ENCODE measurements around the gene MARCKS. TPM values are rescaled to one million over a fixed set of nuclear protein-coding genes. Genes with fewer than 3 reads are reported as not detected.

MARCKS gene
- total and polyA plus RNA-seq, 2 experiments from 2014 or later = 95.5 to 129 TPM

DNA sequence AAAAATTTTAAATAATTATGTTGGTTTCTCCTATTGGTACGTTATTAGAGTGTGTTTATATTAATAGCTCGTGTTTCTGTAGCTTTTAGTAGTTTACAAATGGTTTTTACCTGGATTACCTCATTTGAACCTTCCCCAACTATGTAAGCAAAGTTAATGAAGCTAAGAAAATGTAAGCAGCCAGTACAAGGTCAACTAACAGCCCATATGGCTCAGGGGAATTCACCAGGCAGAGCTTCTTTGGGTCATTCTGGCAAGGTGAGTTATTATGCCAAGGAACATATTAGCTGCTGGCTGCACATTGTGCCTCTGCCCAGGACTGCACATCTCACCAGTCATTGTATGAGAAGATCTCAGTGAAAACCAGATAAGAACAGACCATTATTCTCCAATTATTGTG lies 27.0 kb upstream of the MARCKS start:
- no peaks in the 10 kb centered on the region for H3K27me3 ChIP-seq
- DNase-seq (ENCODE audit: low spot score) = no peak
- H3K9me3 ChIP-seq (ENCODE audit: low read depth) = no peaks in the 10 kb centered on the region
- no peak overlapping the region for H2AFZ ChIP-seq
- H4K20me1 ChIP-seq (ENCODE audit: insufficient read depth, poor library complexity, severe bottlenecking) = no peaks in the 10 kb centered on the region
- H3K4me1 ChIP-seq (ENCODE audit: insufficient read depth) = peaks cover 5% of the 10 kb centered on the region
- 62% methylated on average over 2 of the region's 2 CpGs for WGBS (ENCODE audit: low lambda C conversion rate, missing lambda C conversion rate)
- peak overlapping the region; percentile 25 for H3K4me2 ChIP-seq
- no peaks in the 10 kb centered on the region for H3K36me3 ChIP-seq (replicated peaks; ENCODE audit: insufficient read depth, low read depth)
- H3K4me3 ChIP-seq = no peak overlapping the region
- no peak for TF ChIP-seq EZH2 (IDR thresholded peaks at IDR 0.05; ENCODE audit: borderline replicate concordance)
- TF ChIP-seq EZH2phosphoT487 (IDR thresholded peaks at IDR 0.05; ENCODE audit: low read depth, severe bottlenecking, unreplicated experiment) = no peak
- TF ChIP-seq, protein P1, sequence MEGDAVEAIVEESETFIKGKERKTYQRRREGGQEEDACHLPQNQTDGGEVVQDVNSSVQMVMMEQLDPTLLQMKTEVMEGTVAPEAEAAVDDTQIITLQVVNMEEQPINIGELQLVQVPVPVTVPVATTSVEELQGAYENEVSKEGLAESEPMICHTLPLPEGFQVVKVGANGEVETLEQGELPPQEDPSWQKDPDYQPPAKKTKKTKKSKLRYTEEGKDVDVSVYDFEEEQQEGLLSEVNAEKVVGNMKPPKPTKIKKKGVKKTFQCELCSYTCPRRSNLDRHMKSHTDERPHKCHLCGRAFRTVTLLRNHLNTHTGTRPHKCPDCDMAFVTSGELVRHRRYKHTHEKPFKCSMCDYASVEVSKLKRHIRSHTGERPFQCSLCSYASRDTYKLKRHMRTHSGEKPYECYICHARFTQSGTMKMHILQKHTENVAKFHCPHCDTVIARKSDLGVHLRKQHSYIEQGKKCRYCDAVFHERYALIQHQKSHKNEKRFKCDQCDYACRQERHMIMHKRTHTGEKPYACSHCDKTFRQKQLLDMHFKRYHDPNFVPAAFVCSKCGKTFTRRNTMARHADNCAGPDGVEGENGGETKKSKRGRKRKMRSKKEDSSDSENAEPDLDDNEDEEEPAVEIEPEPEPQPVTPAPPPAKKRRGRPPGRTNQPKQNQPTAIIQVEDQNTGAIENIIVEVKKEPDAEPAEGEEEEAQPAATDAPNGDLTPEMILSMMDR (IDR thresholded peaks at IDR 0.05; ENCODE audit: poor library complexity) = no peak
- no peak overlapping the region for H3K27ac ChIP-seq
- no peaks in the 10 kb centered on the region for H3K79me2 ChIP-seq
- H3K9me2 ChIP-seq (replicated peaks; ENCODE audit: insufficient read depth) = no peaks in the 10 kb centered on the region

GRCh38 chr6:113833537-113833936 lies 23.6 kb upstream of the MARCKS start:
- no peaks in the 10 kb centered on the region for H3K9me2 ChIP-seq (replicated peaks; ENCODE audit: insufficient read depth)
- no peaks in the 10 kb centered on the region for H3K27me3 ChIP-seq
- H4K20me1 ChIP-seq (ENCODE audit: insufficient read depth, poor library complexity, severe bottlenecking) = no peaks in the 10 kb centered on the region
- WGBS (ENCODE audit: low lambda C conversion rate, missing lambda C conversion rate) = 59% methylated on average over 2 of the region's 2 CpGs
- H2AFZ ChIP-seq = no peak overlapping the region
- no peaks in the 10 kb centered on the region for H3K79me2 ChIP-seq
- no peak overlapping the region for H3K4me3 ChIP-seq
- peaks cover 5% of the 10 kb centered on the region for H3K4me1 ChIP-seq (ENCODE audit: insufficient read depth)
- H3K27ac ChIP-seq = no peak overlapping the region
- H3K4me2 ChIP-seq = no peak overlapping the region
- no peaks in the 10 kb centered on the region for H3K9me3 ChIP-seq (ENCODE audit: low read depth)
- DNase-seq (ENCODE audit: low spot score) = no peak
- H3K36me3 ChIP-seq (replicated peaks; ENCODE audit: insufficient read depth, low read depth) = no peaks in the 10 kb centered on the region
- no peak for TF ChIP-seq EZH2 (IDR thresholded peaks at IDR 0.05; ENCODE audit: borderline replicate concordance)
- TF ChIP-seq, protein P1 (IDR thresholded peaks at IDR 0.05; ENCODE audit: poor library complexity) = no peak
- TF ChIP-seq EZH2phosphoT487 (IDR thresholded peaks at IDR 0.05; ENCODE audit: low read depth, severe bottlenecking, unreplicated experiment) = no peak

- H2AFZ ChIP-seq = no peak overlapping the region
- H3K36me3 ChIP-seq (replicated peaks; ENCODE audit: insufficient read depth, low read depth) = no peaks in the 10 kb centered on the region
- H3K9me2 ChIP-seq (replicated peaks; ENCODE audit: insufficient read depth) = no peaks in the 10 kb centered on the region
- TF ChIP-seq EZH2phosphoT487 (IDR thresholded peaks at IDR 0.05; ENCODE audit: low read depth, severe bottlenecking, unreplicated experiment) (no peak), EZH2 (IDR thresholded peaks at IDR 0.05; ENCODE audit: borderline replicate concordance) (no peak)
- TF ChIP-seq, protein P1 (IDR thresholded peaks at IDR 0.05; ENCODE audit: poor library complexity) = no peak
- H3K79me2 ChIP-seq = no peaks in the 10 kb centered on the region
- H4K20me1 ChIP-seq (ENCODE audit: insufficient read depth, poor library complexity, severe bottlenecking) = no peaks in the 10 kb centered on the region
- no peak overlapping the region for H3K4me3 ChIP-seq
- no peaks in the 10 kb centered on the region for H3K27me3 ChIP-seq
- H3K4me2 ChIP-seq = no peak overlapping the region
- H3K9me3 ChIP-seq (ENCODE audit: low read depth) = no peaks in the 10 kb centered on the region
- no peak for DNase-seq (ENCODE audit: low spot score)
- no peaks in the 10 kb centered on the region for H3K4me1 ChIP-seq (ENCODE audit: insufficient read depth)
- 87% methylated on average over 2 of the region's 2 CpGs for WGBS (ENCODE audit: low lambda C conversion rate, missing lambda C conversion rate)
- H3K27ac ChIP-seq = no peak overlapping the region
Measured at GRCh38 chr6:113837170-113837569, 20.0 kb upstream of the MARCKS start.

GRCh38 chr6:113842165-113842564 lies 15.0 kb upstream of the MARCKS start:
- no peak for DNase-seq (ENCODE audit: low spot score)
- no peaks in the 10 kb centered on the region for H3K9me2 ChIP-seq (replicated peaks; ENCODE audit: insufficient read depth)
- H3K4me3 ChIP-seq = no peak overlapping the region
- H3K36me3 ChIP-seq (replicated peaks; ENCODE audit: insufficient read depth, low read depth) = no peaks in the 10 kb centered on the region
- no peaks in the 10 kb centered on the region for H3K79me2 ChIP-seq
- TF ChIP-seq EZH2phosphoT487 (IDR thresholded peaks at IDR 0.05; ENCODE audit: low read depth, severe bottlenecking, unreplicated experiment) (no peak), EZH2 (IDR thresholded peaks at IDR 0.05; ENCODE audit: borderline replicate concordance) (no peak)
- TF ChIP-seq, protein P1 (IDR thresholded peaks at IDR 0.05; ENCODE audit: poor library complexity) = no peak
- no peaks in the 10 kb centered on the region for H4K20me1 ChIP-seq (ENCODE audit: insufficient read depth, poor library complexity, severe bottlenecking)
- no peak overlapping the region for H2AFZ ChIP-seq
- no peaks in the 10 kb centered on the region for H3K9me3 ChIP-seq (ENCODE audit: low read depth)
- no peaks in the 10 kb centered on the region for H3K27me3 ChIP-seq
- H3K4me1 ChIP-seq (ENCODE audit: insufficient read depth) = no peaks in the 10 kb centered on the region
- H3K27ac ChIP-seq = no peak overlapping the region
- WGBS (ENCODE audit: low lambda C conversion rate, missing lambda C conversion rate) = 90% methylated on average over 1 of the region's 1 CpG
- H3K4me2 ChIP-seq = no peak overlapping the region
